Measurements from ENCODE around the gene DISC1.

Gene DISC1

GRCh38 chr1:231674575-231674974 lies 48.0 kb downstream of the DISC1 start:
- no peak for DNase-seq

- no peak for DNase-seq
Measured at GRCh38 chr1:231676487-231676886, 49.9 kb downstream of the DISC1 start.

GRCh38 chr1:231677442-231677841 lies 50.9 kb downstream of the DISC1 start:
- no peak for DNase-seq

GRCh38 chr1:231678011-231678432 lies 51.4 kb downstream of the DISC1 start:
- DNase-seq: no peak

GRCh38 chr1:231679109-231679508 lies 52.5 kb downstream of the DISC1 start:
- DNase-seq: no peak

- DNase-seq: no peak
Measured at GRCh38 chr1:231681006-231681405, 54.4 kb downstream of the DISC1 start.

- no peak for DNase-seq
Measured at GRCh38 chr1:231682779-231683178, 56.2 kb downstream of the DISC1 start.

GRCh38 chr1:231683439-231684165 lies 57.0 kb downstream of the DISC1 start:
- DNase-seq: no peak

GRCh38 chr1:231684356-231685244 lies 58.0 kb downstream of the DISC1 start:
- DNase-seq: no peak

- DNase-seq: no peak
Measured at GRCh38 chr1:231686384-231686783, 59.8 kb downstream of the DISC1 start.

GRCh38 chr1:231688989-231689388 lies 62.4 kb downstream of the DISC1 start:
- DNase-seq: no peak

- no peak for DNase-seq
Measured at GRCh38 chr1:231690059-231690458, 63.5 kb downstream of the DISC1 start.

- DNase-seq: no peak
Measured at GRCh38 chr1:231691618-231692259, 65.1 kb downstream of the DISC1 start.

GRCh38 chr1:231693361-231694074 lies 66.9 kb downstream of the DISC1 start:
- no peak for DNase-seq

- no peak for DNase-seq
Measured at GRCh38 chr1:231694075-231694431, 67.5 kb downstream of the DISC1 start.

- DNase-seq: no peak
Measured at GRCh38 chr1:231694465-231695077, 68.0 kb downstream of the DISC1 start.

GRCh38 chr1:231695439-231696255 lies 69.1 kb downstream of the DISC1 start:
- DNase-seq: no peak

GRCh38 chr1:231699784-231700183 lies 73.2 kb downstream of the DISC1 start:
- DNase-seq: no peak

- no peak for DNase-seq
Measured at GRCh38 chr1:231701306-231701705, 74.7 kb downstream of the DISC1 start.

- no peak for DNase-seq
Measured at GRCh38 chr1:231702331-231702730, 75.7 kb downstream of the DISC1 start.

GRCh38 chr1:231702804-231703203 lies 76.2 kb downstream of the DISC1 start:
- DNase-seq: no peak

All from activated CD4-positive, alpha-beta T cell treated with anti-CD3 and anti-CD28 coated beads, Interleukin-2, amount 50 U/mL, for 1 hour (primary cell).